ENCODE measurements around the gene EML4. TPM values are rescaled to one million over a fixed set of nuclear protein-coding genes. Genes with fewer than 3 reads are reported as not detected.

Gene EML4
- total RNA-seq, 2 donors from 2014 or later, result 4.4 to 9.3 TPM

DNA sequence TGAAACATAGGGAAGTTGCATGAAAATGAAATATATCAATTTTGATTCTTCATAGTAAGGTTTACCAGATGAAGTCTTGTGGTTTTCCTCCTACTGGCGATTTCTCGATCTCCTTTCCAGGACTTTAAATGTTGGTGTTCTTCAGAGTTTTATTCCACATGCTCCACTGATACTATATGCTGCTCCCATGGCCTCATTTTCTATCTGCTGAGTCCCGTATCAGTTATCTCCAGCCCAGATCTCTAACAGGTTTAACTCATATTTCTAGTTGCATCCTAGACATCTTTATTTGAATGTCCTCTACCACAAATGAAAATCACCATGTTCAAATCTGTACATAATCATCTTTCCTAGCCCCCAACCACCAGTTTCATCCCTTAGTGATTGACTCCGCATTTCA lies 120.1 kb downstream of the EML4 start:
- Histone ChIP-seq H3K4me1 (no peaks in the 10 kb centered on the region), H3K27me3 (no peaks in the 10 kb centered on the region), H3K36me3 (peaks cover 7% of the 10 kb centered on the region), H3K4me3 (no peak overlapping the region), H3K27ac (no peak overlapping the region), H3K9me3 (no peaks in the 10 kb centered on the region)
- no peak for DNase-seq (ENCODE audit: low spot score)
- no peak for TF ChIP-seq CTCF (IDR thresholded peaks at IDR 0.05)

DNA sequence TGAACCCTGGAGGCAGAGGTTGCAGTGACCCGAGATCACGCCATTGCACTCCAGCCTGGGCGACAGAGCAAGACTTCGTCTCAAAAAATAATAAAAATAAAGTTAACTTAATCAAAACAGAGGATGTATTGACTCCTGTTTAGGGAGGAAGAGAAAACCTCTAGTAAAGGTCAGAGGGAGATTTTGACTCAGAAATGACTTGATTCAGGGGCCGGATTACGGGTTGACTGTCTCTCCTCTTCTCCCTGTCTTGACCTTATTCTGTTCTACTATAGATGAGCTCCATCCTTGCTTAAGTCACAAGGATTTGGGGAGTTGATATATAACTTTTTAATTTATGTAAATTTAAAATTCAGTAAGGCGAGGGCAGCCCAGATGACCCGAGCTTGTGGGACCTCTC lies 120.9 kb downstream of the EML4 start:
- Histone ChIP-seq H3K27me3 (no peaks in the 10 kb centered on the region), H3K4me3 (no peak overlapping the region), H3K4me1 (no peaks in the 10 kb centered on the region), H3K36me3 (peaks cover 8% of the 10 kb centered on the region), H3K27ac (no peak overlapping the region), H3K9me3 (no peaks in the 10 kb centered on the region)
- no peak for TF ChIP-seq CTCF (IDR thresholded peaks at IDR 0.05)
- DNase-seq (ENCODE audit: low spot score), result no peak

- DNase-seq (ENCODE audit: low spot score), result no peak
- Histone ChIP-seq H3K4me3 (no peak overlapping the region), H3K36me3 (peaks cover 20% of the 10 kb centered on the region), H3K9me3 (no peaks in the 10 kb centered on the region), H3K4me1 (no peaks in the 10 kb centered on the region), H3K27ac (no peak overlapping the region), H3K27me3 (no peaks in the 10 kb centered on the region)
- no peak for TF ChIP-seq CTCF (IDR thresholded peaks at IDR 0.05)
Observed at GRCh38 chr2:42293019-42293418, 123.9 kb downstream of the EML4 start.

GRCh38 chr2:42296226-42296625 lies 127.1 kb downstream of the EML4 start:
- no peak for TF ChIP-seq CTCF (IDR thresholded peaks at IDR 0.05)
- H3K4me3 ChIP-seq, result no peak overlapping the region
- H3K36me3 ChIP-seq, result peaks cover 13% of the 10 kb centered on the region
- no peaks in the 10 kb centered on the region for H3K4me1 ChIP-seq
- no peaks in the 10 kb centered on the region for H3K9me3 ChIP-seq
- no peaks in the 10 kb centered on the region for H3K27me3 ChIP-seq
- no peak overlapping the region for H3K27ac ChIP-seq
- no peak for DNase-seq (ENCODE audit: low spot score)

- H3K27ac ChIP-seq, result no peak overlapping the region
- H3K4me3 ChIP-seq, result no peak overlapping the region
- no peaks in the 10 kb centered on the region for H3K9me3 ChIP-seq
- no peak for TF ChIP-seq CTCF (IDR thresholded peaks at IDR 0.05)
- H3K36me3 ChIP-seq, result peaks cover 13% of the 10 kb centered on the region
- no peaks in the 10 kb centered on the region for H3K4me1 ChIP-seq
- H3K27me3 ChIP-seq, result no peaks in the 10 kb centered on the region
- no peak for DNase-seq (ENCODE audit: low spot score)
Observed at GRCh38 chr2:42297322-42297936, 128.3 kb downstream of the EML4 start.

GRCh38 chr2:42298132-42298531 lies 129.0 kb downstream of the EML4 start:
- H3K27ac ChIP-seq, result no peak overlapping the region
- H3K9me3 ChIP-seq, result no peaks in the 10 kb centered on the region
- no peak for TF ChIP-seq CTCF (IDR thresholded peaks at IDR 0.05)
- no peak for DNase-seq (ENCODE audit: low spot score)
- H3K4me1 ChIP-seq, result no peaks in the 10 kb centered on the region
- peaks cover 18% of the 10 kb centered on the region for H3K36me3 ChIP-seq
- H3K4me3 ChIP-seq, result no peak overlapping the region
- H3K27me3 ChIP-seq, result no peaks in the 10 kb centered on the region
